ENCODE measurements around the gene LRFN2.

Gene LRFN2

GRCh38 chr6:40520678-40521077 is 66.5 kb downstream of the LRFN2 start:
- H3K4me3 ChIP-seq (ENCODE audit: low read depth, low read length): no peak overlapping the region
- no peak for TF ChIP-seq CTCF (IDR thresholded peaks at IDR 0.05; ENCODE audit: low read depth, low read length)

- TF ChIP-seq CTCF (IDR thresholded peaks at IDR 0.05; ENCODE audit: low read depth, low read length): no peak
- no peak overlapping the region for H3K4me3 ChIP-seq (ENCODE audit: low read depth, low read length)
Measured at GRCh38 chr6:40520084-40520483, 67.1 kb downstream of the LRFN2 start.

- no peak overlapping the region for H3K4me3 ChIP-seq (ENCODE audit: low read depth, low read length)
- TF ChIP-seq CTCF (IDR thresholded peaks at IDR 0.05; ENCODE audit: low read depth, low read length): no peak
Measured at GRCh38 chr6:40517654-40518053, 69.5 kb downstream of the LRFN2 start.

- H3K4me3 ChIP-seq (ENCODE audit: low read depth, low read length): no peak overlapping the region
- TF ChIP-seq CTCF (IDR thresholded peaks at IDR 0.05; ENCODE audit: low read depth, low read length): no peak
Measured at GRCh38 chr6:40516429-40516828, 70.7 kb downstream of the LRFN2 start.

- no peak for TF ChIP-seq CTCF (IDR thresholded peaks at IDR 0.05; ENCODE audit: low read depth, low read length)
- no peak overlapping the region for H3K4me3 ChIP-seq (ENCODE audit: low read depth, low read length)
Measured at GRCh38 chr6:40512340-40512739, 74.8 kb downstream of the LRFN2 start.

GRCh38 chr6:40511884-40512283 is 75.3 kb downstream of the LRFN2 start:
- no peak overlapping the region for H3K4me3 ChIP-seq (ENCODE audit: low read depth, low read length)
- no peak for TF ChIP-seq CTCF (IDR thresholded peaks at IDR 0.05; ENCODE audit: low read depth, low read length)

- no peak for TF ChIP-seq CTCF (IDR thresholded peaks at IDR 0.05; ENCODE audit: low read depth, low read length)
- H3K4me3 ChIP-seq (ENCODE audit: low read depth, low read length): no peak overlapping the region
Measured at GRCh38 chr6:40510442-40510841, 76.7 kb downstream of the LRFN2 start.

Data from WI38 (cell line).